A549 (cell line): ENCODE measurements around the gene TOP2A. TPM values are rescaled to one million over a fixed set of nuclear protein-coding genes. Genes with fewer than 3 reads are reported as not detected.

ENCODE experiments used
- ATOH8 ChIP-seq: fragments of 250-450 bp; sonication (Bioruptor Pico); IDR thresholded peaks from 2 replicates; pipeline ENCODE4 v1.5.0; 2020; ENCODE audit warnings: low read depth, mild to moderate bottlenecking, moderate library complexity
- BHLHE40 ChIP-seq: IDR thresholded peaks from 2 replicates; pipeline ENCODE4 v1.6.1; 2012; ENCODE audit warnings: low read depth, low read length, inconsistent platforms
- CBX2 ChIP-seq: fragments of 200-600 bp; sonication (generic); IDR thresholded peaks from 2 replicates; pipeline ENCODE4 v1.6.1; 2016; ENCODE audit warnings: low read depth, mild to moderate bottlenecking, borderline replicate concordance
- CBX8 ChIP-seq: fragments of 200-600 bp; sonication (generic); IDR thresholded peaks from 2 replicates; pipeline ENCODE4 v1.6.1; 2016
- CEBPB ChIP-seq, 2 experiments: fragments of >200 bp in 1 of 2; sonication (Bioruptor Twin) in 1 of 2; formaldehyde crosslinking in 1 of 2; IDR thresholded peaks; 2 replicates each; pipeline ENCODE4 v1.6.1; 2012 to 2016
- CHD2 ChIP-seq: fragments of 150-350 bp; IDR thresholded peaks from 2 replicates; pipeline ENCODE4 v1.6.1; 2014; ENCODE audit warnings: low read length; ENCODE audit not compliant: partially characterized antibody
- CHD4 ChIP-seq: fragments of 200-600 bp; sonication (generic); IDR thresholded peaks from 2 replicates; pipeline ENCODE4 v1.6.1; 2016; ENCODE audit warnings: antibody characterized with exemption, mild to moderate bottlenecking, borderline replicate concordance
- EHF ChIP-seq: fragments of 250-450 bp; sonication (Bioruptor Pico); IDR thresholded peaks from 2 replicates; pipeline ENCODE4 v1.5.0; 2020; ENCODE audit warnings: mild to moderate bottlenecking
- ELK1 ChIP-seq: fragments of 150-350 bp; IDR thresholded peaks from 2 replicates; pipeline ENCODE4 v1.6.1; 2014; ENCODE audit warnings: low read depth, mild to moderate bottlenecking, low read length
- EP300 ChIP-seq, 2 experiments: fragments of >200 bp; sonication (Bioruptor Twin); formaldehyde crosslinking; IDR thresholded peaks; 2 replicates in 1 of 2; 3 replicates in 1 of 2; pipeline ENCODE4 v1.6.1; 2016 to 2017
- ESRRA ChIP-seq: fragments of 150-350 bp; IDR thresholded peaks from 2 replicates; pipeline ENCODE4 v1.6.1; 2014; ENCODE audit warnings: mild to moderate bottlenecking, low read length, borderline replicate concordance
- FOSB ChIP-seq: fragments of 250-450 bp; sonication (Bioruptor Pico); IDR thresholded peaks from 2 replicates; pipeline ENCODE4 v1.5.0; 2020; ENCODE audit warnings: mild to moderate bottlenecking, moderate library complexity
- FOSL2 ChIP-seq, 2 experiments: fragments of 450-650 bp in 1 of 2; fragments of >200 bp in 1 of 2; sonication (Bioruptor Twin) in 1 of 2; formaldehyde crosslinking; IDR thresholded peaks; 2 replicates each; pipeline versions ENCODE4 v1.5.0 to v1.6.1; 2016 to 2020; ENCODE audit warnings: mild to moderate bottlenecking in 1 of 2, moderate library complexity in 1 of 2
- FOXS1 ChIP-seq: fragments of 250-450 bp; sonication (Bioruptor Pico); IDR thresholded peaks from 2 replicates; pipeline ENCODE4 v1.5.0; 2020; ENCODE audit warnings: mild to moderate bottlenecking, moderate library complexity
- GATA3 ChIP-seq: IDR thresholded peaks from 2 replicates; pipeline ENCODE4 v1.6.1; 2012; ENCODE audit warnings: borderline replicate concordance
- HES2 ChIP-seq: fragments of >200 bp; sonication (Bioruptor Twin); formaldehyde crosslinking; IDR thresholded peaks from 2 replicates; pipeline ENCODE4 v1.6.1; 2016
- HEYL ChIP-seq: fragments of 250-450 bp; sonication (Bioruptor Pico); IDR thresholded peaks from 2 replicates; pipeline ENCODE4 v1.8.0; 2021; ENCODE audit warnings: mild to moderate bottlenecking, moderate library complexity
- HMGXB4 ChIP-seq: fragments of 250-450 bp; sonication (Bioruptor Pico); IDR thresholded peaks from 2 replicates; pipeline ENCODE4 v1.5.0; 2021; ENCODE audit warnings: mild to moderate bottlenecking, moderate library complexity, borderline replicate concordance
- HOXB13 ChIP-seq: fragments of 250-450 bp; sonication (Bioruptor Pico); IDR thresholded peaks from 2 replicates; pipeline ENCODE4 v1.5.0; 2020; ENCODE audit warnings: low read depth, mild to moderate bottlenecking, moderate library complexity
- HOXB5 ChIP-seq: fragments of 250-450 bp; sonication (Bioruptor Pico); IDR thresholded peaks from 2 replicates; pipeline ENCODE4 v1.5.0; 2020; ENCODE audit warnings: mild to moderate bottlenecking, moderate library complexity
- JUN ChIP-seq, 2 experiments: fragments of >200 bp; sonication (Bioruptor Twin); formaldehyde crosslinking; IDR thresholded peaks; 2 replicates in 1 of 2; 3 replicates in 1 of 2; pipeline ENCODE4 v1.6.1; 2016 to 2017
- KDM1A ChIP-seq: fragments of 200-600 bp; sonication (generic); IDR thresholded peaks from 2 replicates; pipeline ENCODE4 v1.6.1; 2016; ENCODE audit warnings: low read depth, mild to moderate bottlenecking
- KDM5A ChIP-seq: fragments of 200-600 bp; sonication (generic); IDR thresholded peaks from 2 replicates; pipeline ENCODE4 v1.6.1; 2016; ENCODE audit warnings: antibody characterized with exemption, mild to moderate bottlenecking
- MAFK ChIP-seq: fragments of 450-650 bp; IDR thresholded peaks from 2 replicates; pipeline ENCODE4 v1.6.1; 2014; ENCODE audit not compliant: partially characterized antibody
- MAX ChIP-seq: IDR thresholded peaks from 2 replicates; pipeline ENCODE4 v1.6.1; 2012
- MAZ ChIP-seq: fragments of 150-350 bp; IDR thresholded peaks from 2 replicates; pipeline ENCODE4 v1.6.1; 2014; ENCODE audit warnings: antibody characterized with exemption, low read depth, low read length, borderline replicate concordance
- MYC ChIP-seq: IDR thresholded peaks from 2 replicates; pipeline ENCODE4 v1.6.1; 2012; ENCODE audit warnings: mild to moderate bottlenecking, inconsistent platforms, low read length, improper control_type of control experiment, borderline replicate concordance
- NFE2L2 ChIP-seq: fragments of 150-350 bp; conservative IDR thresholded peaks from 2 replicates; pipeline ENCODE4 v1.6.1; 2014; ENCODE audit warnings: low read length
- NR3C1 ChIP-seq: fragments of >200 bp; sonication (Bioruptor Twin); formaldehyde crosslinking; IDR thresholded peaks from 3 replicates; pipeline ENCODE4 v1.6.1; 2017
- PBX3 ChIP-seq: IDR thresholded peaks from 2 replicates; pipeline ENCODE4 v1.6.1; 2012
- PHF8 ChIP-seq: fragments of 200-600 bp; sonication (generic); IDR thresholded peaks from 2 replicates; pipeline ENCODE4 v1.6.1; 2016; ENCODE audit warnings: low read depth, mild to moderate bottlenecking, antibody characterized with exemption, moderate library complexity, borderline replicate concordance
- RAD21 ChIP-seq, 2 experiments: fragments of >200 bp in 1 of 2; sonication (Bioruptor Twin) in 1 of 2; formaldehyde crosslinking in 1 of 2; IDR thresholded peaks in 1 of 2; conservative IDR thresholded peaks in 1 of 2; 2 replicates in 1 of 2; 3 replicates in 1 of 2; pipeline ENCODE4 v1.6.1; 2012 to 2018; ENCODE audit warnings: inconsistent platforms in 1 of 2
- RARB ChIP-seq: fragments of 250-450 bp; sonication (Bioruptor Pico); IDR thresholded peaks from 2 replicates; pipeline ENCODE4 v1.8.0; 2021; ENCODE audit warnings: mild to moderate bottlenecking, moderate library complexity
- RFX5 ChIP-seq: fragments of 450-650 bp; IDR thresholded peaks from 2 replicates; pipeline ENCODE4 v1.7.1; 2014; ENCODE audit warnings: antibody characterized with exemption, mild to moderate bottlenecking, moderate library complexity
- SMC3 ChIP-seq: fragments of >200 bp; sonication (Bioruptor Twin); formaldehyde crosslinking; IDR thresholded peaks from 3 replicates; pipeline ENCODE4 v1.6.1; 2018; ENCODE audit warnings: inconsistent platforms
- TFCP2L1 ChIP-seq: fragments of 250-450 bp; sonication (Bioruptor Pico); IDR thresholded peaks from 2 replicates; pipeline ENCODE4 v1.5.0; 2021; ENCODE audit warnings: mild to moderate bottlenecking
- USF2 ChIP-seq: fragments of 450-650 bp; IDR thresholded peaks from 2 replicates; pipeline ENCODE4 v1.6.1; 2014; ENCODE audit warnings: antibody characterized with exemption
- ZC3H11A ChIP-seq: fragments of 450-650 bp; IDR thresholded peaks from 2 replicates; pipeline ENCODE4 v1.6.1; 2014; ENCODE audit warnings: antibody characterized with exemption, mild to moderate bottlenecking
- ZFP36 ChIP-seq: fragments of 450-650 bp; IDR thresholded peaks from 2 replicates; pipeline ENCODE4 v1.6.1; 2014; ENCODE audit warnings: borderline replicate concordance; ENCODE audit not compliant: partially characterized antibody
- ZSCAN20 ChIP-seq: fragments of 250-450 bp; sonication (Bioruptor Pico); IDR thresholded peaks from 2 replicates; pipeline ENCODE4 v1.8.0; 2022; ENCODE audit warnings: mild to moderate bottlenecking, moderate library complexity
- polyA plus RNA-seq, 4 experiments: library from polyadenylated mRNA; depleted of rRNA in 3 of 4; stranded (reverse); fragments of >200 nt; fragmentation: RNase III in 1 of 4; extraction: RNeasy Plus Mini Kit Qiagen cat#74134 plus additional on column Dnase treatment in 1 of 4; gene quantifications; 2 replicates in 3 of 4; 3 replicates in 1 of 4; pipeline ENCODE4 v1.2.3, GENCODE V29; 2011 to 2017

Gene TOP2A
- polyA plus RNA-seq, 2 of the 4 experiments (the other 2 are of a cell fraction) = 226 to 416 TPM

- 0 out of 2 replicates have a peak, but pooled peaks have one; percentile 54 for TF ChIP-seq FOXS1 (CRISPR knock-in tag)
- no peak for TF ChIP-seq USF2
- no peak; the same call in 1 of the 2 replicates for TF ChIP-seq HMGXB4
- no peak for TF ChIP-seq TFCP2L1 (CRISPR knock-in tag)
- peak; percentile 89 for TF ChIP-seq SMC3
- TF ChIP-seq RAD21 (conservative IDR thresholded peaks at IDR 0.05 in 1 of 2, IDR thresholded peaks at IDR 0.05 in 1 of 2) = peak; percentile 73 to 85
- TF ChIP-seq ZC3H11A = no peak
- TF ChIP-seq HEYL = no peak
- peak; percentile 39; the same call in 1 of the 2 replicates for TF ChIP-seq MYC
- TF ChIP-seq CBX2 = no peak
- TF ChIP-seq MAX = peak; percentile 93
- TF ChIP-seq FOSB (CRISPR knock-in tag) = no peak
- no peak for TF ChIP-seq ESRRA
- no peak for TF ChIP-seq HES2
- 0 out of 2 replicates have a peak, but pooled peaks have one; percentile 51 for TF ChIP-seq EHF (CRISPR knock-in tag)
- TF ChIP-seq KDM5A = no peak
- no peak for TF ChIP-seq HOXB5 (CRISPR knock-in tag)
- TF ChIP-seq RFX5 = no peak
- TF ChIP-seq BHLHE40 = no peak
- no peak for TF ChIP-seq FOSL2 (IDR thresholded peaks at IDR 0.05)
- no peak for TF ChIP-seq FOSL2 (CRISPR knock-in tag; IDR thresholded peaks at IDR 0.05)
- TF ChIP-seq GATA3 = no peak
- TF ChIP-seq RARB = no peak
- no peak for TF ChIP-seq NFE2L2
- no peak for TF ChIP-seq NR3C1
- TF ChIP-seq HOXB13 (CRISPR knock-in tag) = no peak
- no peak for TF ChIP-seq MAFK
- TF ChIP-seq JUN (IDR thresholded peaks at IDR 0.05) = peak; percentile 54 to 89; a peak in 4 of 5 replicates
- TF ChIP-seq ELK1 = no peak
- TF ChIP-seq ZFP36 = no peak
- no peak for TF ChIP-seq ZSCAN20 (CRISPR knock-in tag)
- TF ChIP-seq CEBPB (IDR thresholded peaks at IDR 0.05) = no peak
- TF ChIP-seq ATOH8 = no peak
- TF ChIP-seq PBX3 = no peak
- TF ChIP-seq EP300 (IDR thresholded peaks at IDR 0.05) = no peak
- no peak for TF ChIP-seq KDM1A
- TF ChIP-seq CHD4 = no peak
- peak; percentile 80 for TF ChIP-seq CHD2
- TF ChIP-seq MAZ = 0 out of 2 replicates have a peak, but pooled peaks have one; percentile 78
- no peak for TF ChIP-seq CBX8
- TF ChIP-seq PHF8 = no peak; the same call in 1 of the 2 replicates
These were observed 55.0 kb downstream of the TOP2A start (continued) for GRCh38 chr17:40362696-40363110.
